HepG2 (cell line): ENCODE results near the gene TOX4. TPM values are rescaled to one million over a fixed set of nuclear protein-coding genes. Genes with fewer than 3 reads are reported as not detected.

Experiments
- ATAC-seq: fragments of 200-7000 bp; cut with Tn5 transposase; 3 replicates; pipeline ENCODE4 v1.9.1; 2020; ENCODE audit warnings: mild to moderate bottlenecking, moderate library complexity
- BruUV-seq: library from RNA; stranded (reverse); fragments of 400-500 nt; replicated peaks from 2 replicates; lab custom pipeline; 2021; lab: Mats Ljungman, UMichigan
- CTCF ChIA-PET: fragments of 300-600 bp; formaldehyde crosslinking; extraction: SDS; loops from one replicate; lab custom pipeline; 2021; ENCODE audit warnings: low total read pairs, inconsistent platforms, low intra/inter-chr PET ratio; lab: Yijun Ruan, JAX
- POLR2A ChIA-PET: fragments of 350-600 bp; sonication (Branson Sonifier 250); formaldehyde crosslinking; loops from one replicate; lab custom pipeline; 2020; ENCODE audit warnings: antibody characterized with exemption, inconsistent platforms; lab: Yijun Ruan, JAX
- DNase-seq: peaks from one replicate; pipeline ENCODE4 v3.0.0-alpha.2; 2015; ENCODE audit warnings: low spot score
- FAIRE-seq: peaks from 3 replicates; lab custom pipeline; 2011; peaks lifted over from hg19 to GRCh38; lab: Jason Lieb, UNC
- H2AFZ ChIP-seq: one replicate; pipeline ENCODE4 v1.6.1; 2011; ENCODE audit warnings: low read length, inconsistent platforms
- H3K27ac ChIP-seq: fragments of 300-600 bp; 3 replicates; pipeline ENCODE4 v1.8.0; 2011; ENCODE audit warnings: mixed run types, mild to moderate bottlenecking, mixed read lengths, low read length, inconsistent platforms; ENCODE audit not compliant: insufficient read depth; ENCODE audit errors: extremely low read length
- H3K27me3 ChIP-seq, 2 experiments: fragments of 200-600 bp in 1 of 2; 2 replicates in 1 of 2; 3 replicates in 1 of 2; pipeline versions ENCODE4 v1.6.0 to v1.8.0; 2011; ENCODE audit warnings: low read length in 2 of 2, mild to moderate bottlenecking in 2 of 2, moderate library complexity in 2 of 2, inconsistent platforms in 1 of 2; ENCODE audit not compliant: insufficient read depth in 2 of 2, control insufficient read depth in 1 of 2
- H3K36me3 ChIP-seq, 2 experiments: fragments of 200-600 bp in 1 of 2; replicated peaks in 1 of 2; 2 replicates in 1 of 2; 3 replicates in 1 of 2; pipeline versions ENCODE4 v1.5.1 to v1.8.0; 2011; ENCODE audit warnings: low read length in 2 of 2, inconsistent platforms in 1 of 2; ENCODE audit not compliant: insufficient read depth in 2 of 2, control insufficient read depth in 1 of 2
- H3K4me1 ChIP-seq: 2 replicates; pipeline ENCODE4 v1.5.1; 2012; ENCODE audit warnings: low read length, inconsistent platforms; ENCODE audit not compliant: insufficient read depth
- H3K4me2 ChIP-seq: 2 replicates; pipeline ENCODE4 v1.6.0; 2011; ENCODE audit warnings: low read depth, low read length, inconsistent platforms
- H3K4me3 ChIP-seq, 3 experiments: fragments of 200-600 bp in 1 of 3; sonication (generic), shearing (Covaris generic) in 1 of 3; replicated peaks in 1 of 3; 2 replicates each; pipeline ENCODE4 v1.5.1; 2011 to 2016; ENCODE audit warnings: low read length in 3 of 3, inconsistent platforms in 2 of 3, low read depth in 2 of 3, mild to moderate bottlenecking in 2 of 3, control low read depth in 1 of 3, mixed read lengths in 1 of 3; ENCODE audit not compliant: insufficient read depth in 1 of 3
- H3K79me2 ChIP-seq: one replicate; pipeline ENCODE4 v1.6.1; 2011; ENCODE audit warnings: low read length, inconsistent platforms; ENCODE audit not compliant: insufficient read depth
- H3K9ac ChIP-seq: 2 replicates; pipeline ENCODE4 v1.6.0; 2011; ENCODE audit warnings: mild to moderate bottlenecking, low read depth, low read length, inconsistent platforms; ENCODE audit not compliant: insufficient read depth
- H3K9me3 ChIP-seq: 2 replicates; pipeline ENCODE4 v1.5.1; 2012; ENCODE audit warnings: mild to moderate bottlenecking, low read length
- H4K20me1 ChIP-seq: 2 replicates; pipeline ENCODE4 v1.6.0; 2011; ENCODE audit warnings: inconsistent platforms, mild to moderate bottlenecking, low read length, moderate library complexity; ENCODE audit not compliant: insufficient read depth
- EP300 ChIP-seq, 3 experiments: sonication (generic) in 1 of 3; formaldehyde crosslinking in 1 of 3; IDR thresholded peaks; 2 replicates each; pipeline versions ENCODE4 v1.5.1 to v1.6.1; 2011 to 2020; ENCODE audit warnings: low read depth in 2 of 3, low read length in 2 of 3, borderline replicate concordance in 1 of 3, improper control_type of control experiment in 1 of 3, mild to moderate bottlenecking in 1 of 3, missing genetic modification reagents in 1 of 3, moderate library complexity in 1 of 3
- HMGA1 ChIP-seq: sonication (generic); formaldehyde crosslinking; conservative IDR thresholded peaks from 2 replicates; pipeline ENCODE4 v1.4.0; 2020; ENCODE audit warnings: missing genetic modification reagents
- KLF6 ChIP-seq: IDR thresholded peaks from 2 replicates; pipeline ENCODE4 v1.8.0; 2016; ENCODE audit warnings: missing biosample characterization, missing genetic modification reagents
- PHF5A ChIP-seq: IDR thresholded peaks from one replicate; pipeline ENCODE4 v1.6.1; 2018; ENCODE audit warnings: low read depth, missing genetic modification reagents; ENCODE audit not compliant: unreplicated experiment
- STAG1 ChIP-seq: sonication (generic); formaldehyde crosslinking; IDR thresholded peaks from 2 replicates; pipeline ENCODE4 v1.4.0; 2020; ENCODE audit warnings: missing genetic modification reagents
- XBP1 ChIP-seq: sonication (generic); formaldehyde crosslinking; IDR thresholded peaks from 2 replicates; pipeline ENCODE4 v1.5.0; 2020; ENCODE audit warnings: missing genetic modification reagents
- ZBTB25 ChIP-seq: IDR thresholded peaks from 2 replicates; pipeline ENCODE4 v1.6.1; 2018; ENCODE audit warnings: missing genetic modification reagents
- ZHX2 ChIP-seq, 2 experiments: sonication (generic) in 1 of 2; formaldehyde crosslinking in 1 of 2; IDR thresholded peaks; 2 replicates each; pipeline versions ENCODE4 v1.6.1 to v1.9.0; 2014 to 2022; ENCODE audit warnings: antibody characterized with exemption in 1 of 2, borderline replicate concordance in 1 of 2, inconsistent platforms in 1 of 2, low read depth in 1 of 2, missing genetic modification reagents in 1 of 2
- ZNF747 ChIP-seq: sonication (generic); formaldehyde crosslinking; IDR thresholded peaks from 2 replicates; pipeline ENCODE4 v1.8.1; 2023; ENCODE audit warnings: missing genetic modification reagents, mild to moderate bottlenecking, borderline replicate concordance
- WGBS: methylation state at CpG from one replicate; pipeline ENCODE4 v1.1.6; 2017; ENCODE audit warnings: low lambda C conversion rate; 5-methylcytosine and 5-hydroxymethylcytosine counted together
- in situ Hi-C: cut with HindIII; loops from 2 replicates; pipeline ENCODE4 v1.10.0; 2017; ENCODE audit warnings: low pct_unique_long_range_greater_than_20kb; ENCODE audit not compliant: extremely low pct_ligation_motif_present
- intact Hi-C: fragments of 100-400 bp; cut with micrococcal nuclease; formaldehyde crosslinking; loops from one replicate; pipeline ENCODE4 v1.10.0; 2022; ENCODE audit not compliant: unreplicated experiment
- polyA plus RNA-seq, 8 experiments: library from polyadenylated mRNA; depleted of rRNA in 3 of 8; stranded (reverse) in 7 of 8; unstranded in 1 of 8; fragments of >200 nt; fragmentation: Illumina TruSeq in 4 of 8; extraction: Trizol in 4 of 8; gene quantifications; 2 replicates each; pipeline versions ENCODE4 v1.2.1 to v1.2.3, GENCODE V29; 2011 to 2016; ENCODE audit warnings: low read depth in 4 of 8, missing spikeins in 1 of 8, mixed read lengths in 1 of 8; ENCODE audit not compliant: insufficient read depth in 1 of 8
- total RNA-seq, 5 experiments: library from RNA; depleted of rRNA; stranded (reverse); fragments of >200 nt; fragmentation: Illumina TruSeq; extraction: Trizol; gene quantifications; 2 replicates each; pipeline ENCODE4 v1.2.3, GENCODE V29; 2016; ENCODE audit warnings: low read depth in 1 of 5
- TF ChIP-seq, protein P1 (sequence below): sonication (generic); formaldehyde crosslinking; IDR thresholded peaks from 2 replicates; pipeline ENCODE4 v1.8.0; 2022; ENCODE audit warnings: mild to moderate bottlenecking, missing genetic modification reagents

Gene TOX4
- total and polyA plus RNA-seq, 2 of the 13 experiments (the other 11 are each of a cell fraction or from before 2014, with no cell fraction given) = 71.8 to 163 TPM

- in situ Hi-C loops = no loop called here
- H3K4me2 ChIP-seq = peak overlapping the region; percentile 90
- ATAC-seq (peak; percentile 97), DNase-seq (peak; percentile 100), FAIRE-seq (peak; percentile 56)
- ChIA-PET CTCF (interaction anchor here (0.9 kb wide), 1 partner anchor 19 kb away, joined by 3 read pairs; the partner anchor contains the start of gene CHD8), POLR2A (interaction anchor here (0.6 to 4.6 kb wide), 23 partner anchors 8 to 1094 kb away, joined by 3 to 211 read pairs (median 4); partner anchors contain the start of genes CHD8, METTL3, PARP2 and RAB2B)
- no peaks in the 10 kb centered on the region for H3K9me3 ChIP-seq
- intact Hi-C loops = loop anchor here (1.0 to 2.0 kb wide), 4 partner anchors 19 to 120 kb away; partner anchors contain the start of genes CHD8, SUPT16H and TOX4
- BruUV-seq = TSS peak; percentile 97
- H4K20me1 ChIP-seq = no peaks in the 10 kb centered on the region
- peak overlapping the region; percentile 95 for H3K9ac ChIP-seq
- H3K79me2 ChIP-seq = peaks cover 80% of the 10 kb centered on the region
- peaks cover 0 to 9% of the 10 kb centered on the region in 2 experiments; a peak in 3 of 5 replicates for H3K36me3 ChIP-seq
- peak overlapping the region; percentile 85 to 96 (median 87) for H3K4me3 ChIP-seq
- peak overlapping the region; percentile 92 for H3K27ac ChIP-seq
- under 1% methylated on average over 33 of the region's 33 CpGs for WGBS
- H2AFZ ChIP-seq = peak overlapping the region; percentile 82
- peaks cover 46% of the 10 kb centered on the region for H3K4me1 ChIP-seq
- H3K27me3 ChIP-seq = peaks cover 0 to 4% of the 10 kb centered on the region in 2 experiments; a peak in 1 of 5 replicates
- TF ChIP-seq ZBTB25 (CRISPR knock-in tag) (peak; percentile 80), ZNF747 (CRISPR knock-in tag) (peak; percentile 48; the same call in 1 of the 2 replicates), EP300 (IDR thresholded peaks at IDR 0.05; ENCODE audit: low read depth in 2 of 2, low read length in 2 of 2) (0 out of 4 replicates have a peak, but pooled peaks of 1 of the 2 experiments have one; percentile 30), EP300 (CRISPR knock-in tag; IDR thresholded peaks at IDR 0.05; ENCODE audit: borderline replicate concordance) (peak; percentile 61), KLF6 (CRISPR knock-in tag) (peak; percentile 83; the same call in 1 of the 2 replicates), PHF5A (CRISPR knock-in tag) (peak; percentile 93), HMGA1 (CRISPR knock-in tag) (no peak), ZHX2 (IDR thresholded peaks at IDR 0.05; ENCODE audit: low read depth) (no peak), ZHX2 (CRISPR knock-in tag; IDR thresholded peaks at IDR 0.05; ENCODE audit: borderline replicate concordance) (no peak), STAG1 (CRISPR knock-in tag) (peak; percentile 29; the same call in 1 of the 2 replicates), XBP1 (CRISPR knock-in tag) (no peak)
- TF ChIP-seq, protein P1, sequence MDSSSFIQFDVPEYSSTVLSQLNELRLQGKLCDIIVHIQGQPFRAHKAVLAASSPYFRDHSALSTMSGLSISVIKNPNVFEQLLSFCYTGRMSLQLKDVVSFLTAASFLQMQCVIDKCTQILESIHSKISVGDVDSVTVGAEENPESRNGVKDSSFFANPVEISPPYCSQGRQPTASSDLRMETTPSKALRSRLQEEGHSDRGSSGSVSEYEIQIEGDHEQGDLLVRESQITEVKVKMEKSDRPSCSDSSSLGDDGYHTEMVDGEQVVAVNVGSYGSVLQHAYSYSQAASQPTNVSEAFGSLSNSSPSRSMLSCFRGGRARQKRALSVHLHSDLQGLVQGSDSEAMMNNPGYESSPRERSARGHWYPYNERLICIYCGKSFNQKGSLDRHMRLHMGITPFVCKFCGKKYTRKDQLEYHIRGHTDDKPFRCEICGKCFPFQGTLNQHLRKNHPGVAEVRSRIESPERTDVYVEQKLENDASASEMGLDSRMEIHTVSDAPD (CRISPR knock-in tag) = no peak
These were observed 39.7 kb upstream of the TOX4 start for GRCh38 chr14:21437063-21437901.
